ENCODE measurements around the gene C1QTNF8. TPM values are rescaled to one million over a fixed set of nuclear protein-coding genes. Genes with fewer than 3 reads are reported as not detected.

C1QTNF8 gene
- total RNA-seq, 1 experiment from 2014 or later = not detected

GRCh38 chr16:1060416-1061340 lies 35.4 kb downstream of the C1QTNF8 start:
- DNase-seq (ENCODE audit: low read depth) = peak; percentile 29

GRCh38 chr16:1059310-1059709 lies 36.7 kb downstream of the C1QTNF8 start:
- DNase-seq (ENCODE audit: low read depth) = no peak

DNA sequence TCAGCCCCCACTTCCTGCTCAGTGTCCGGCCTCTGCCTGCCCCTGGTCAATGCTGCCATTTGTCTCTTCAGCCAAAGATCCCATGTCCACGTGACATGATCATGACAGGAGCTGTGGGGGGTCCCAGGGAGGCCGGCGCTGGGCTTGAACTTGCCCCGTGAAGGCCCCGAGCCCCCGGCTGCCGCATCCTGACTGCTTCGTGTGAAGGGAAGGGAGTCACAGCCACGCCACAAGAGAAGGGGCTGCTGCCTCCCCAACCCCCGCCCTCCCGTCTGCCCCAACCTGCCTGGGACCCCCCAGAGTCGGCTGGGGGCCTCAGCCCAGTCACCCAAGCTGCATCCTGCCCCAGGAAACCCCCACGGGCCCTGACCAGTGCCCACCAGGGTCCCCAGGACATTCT lies 37.8 kb downstream of the C1QTNF8 start:
- no peak for DNase-seq (ENCODE audit: low read depth)

DNA sequence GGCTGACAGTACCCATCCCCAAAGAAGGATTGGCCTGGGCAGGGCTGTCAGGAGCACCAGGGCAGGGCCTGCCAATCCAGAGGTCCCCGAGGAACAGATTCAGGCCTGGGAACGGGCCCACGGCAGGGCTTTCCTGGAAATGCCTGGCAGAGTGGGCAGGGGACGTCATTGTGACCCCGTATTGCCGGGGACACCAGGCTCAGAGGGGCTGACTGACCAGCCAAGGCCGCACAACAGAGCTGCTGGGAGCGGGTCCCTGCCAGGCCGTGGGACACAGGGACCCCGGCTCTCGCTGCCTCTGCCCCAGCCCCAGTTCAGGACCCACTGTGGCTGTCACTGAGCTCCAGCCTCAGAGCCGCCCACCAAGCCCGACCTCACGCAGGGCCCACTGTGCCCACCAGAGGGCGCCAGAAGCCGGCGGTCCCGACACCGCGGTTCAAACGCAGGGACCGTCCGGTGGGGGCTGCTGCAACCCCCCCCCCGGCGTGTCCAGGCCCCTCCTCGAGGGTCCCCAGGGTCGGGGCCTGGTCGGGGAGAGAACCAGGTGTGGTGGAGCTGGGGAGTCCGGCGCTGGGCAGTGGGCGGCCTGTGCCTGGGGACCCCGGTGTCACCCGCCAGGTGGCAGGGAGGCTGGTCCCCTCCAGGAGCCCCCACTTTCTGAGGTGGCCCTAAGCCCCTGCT lies 38.7 kb downstream of the C1QTNF8 start:
- no peak for DNase-seq (ENCODE audit: low read depth)

DNA sequence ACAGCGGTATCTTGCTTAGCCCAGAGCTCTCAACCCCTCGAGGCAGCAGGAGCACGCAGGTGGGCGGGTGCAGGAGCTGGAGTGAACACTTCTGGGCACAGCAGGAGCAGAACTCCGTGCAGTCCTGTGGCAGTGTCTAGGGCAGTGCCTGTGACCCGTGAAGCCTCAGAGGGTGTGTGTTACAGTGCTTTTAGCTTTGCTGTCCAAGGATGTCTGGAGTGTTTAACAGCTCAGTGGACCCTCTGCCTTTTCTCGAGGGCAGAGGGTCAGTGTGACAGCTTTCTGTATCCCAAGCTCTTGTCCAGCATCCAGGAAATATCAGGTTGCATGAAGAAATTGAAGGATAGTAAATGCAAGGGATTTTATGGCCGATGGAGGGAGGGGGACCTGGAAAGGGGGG lies 39.8 kb downstream of the C1QTNF8 start:
- no peak for DNase-seq (ENCODE audit: low read depth)

GRCh38 chr16:1055557-1055924 lies 40.5 kb downstream of the C1QTNF8 start:
- no peak for DNase-seq (ENCODE audit: low read depth)

DNA sequence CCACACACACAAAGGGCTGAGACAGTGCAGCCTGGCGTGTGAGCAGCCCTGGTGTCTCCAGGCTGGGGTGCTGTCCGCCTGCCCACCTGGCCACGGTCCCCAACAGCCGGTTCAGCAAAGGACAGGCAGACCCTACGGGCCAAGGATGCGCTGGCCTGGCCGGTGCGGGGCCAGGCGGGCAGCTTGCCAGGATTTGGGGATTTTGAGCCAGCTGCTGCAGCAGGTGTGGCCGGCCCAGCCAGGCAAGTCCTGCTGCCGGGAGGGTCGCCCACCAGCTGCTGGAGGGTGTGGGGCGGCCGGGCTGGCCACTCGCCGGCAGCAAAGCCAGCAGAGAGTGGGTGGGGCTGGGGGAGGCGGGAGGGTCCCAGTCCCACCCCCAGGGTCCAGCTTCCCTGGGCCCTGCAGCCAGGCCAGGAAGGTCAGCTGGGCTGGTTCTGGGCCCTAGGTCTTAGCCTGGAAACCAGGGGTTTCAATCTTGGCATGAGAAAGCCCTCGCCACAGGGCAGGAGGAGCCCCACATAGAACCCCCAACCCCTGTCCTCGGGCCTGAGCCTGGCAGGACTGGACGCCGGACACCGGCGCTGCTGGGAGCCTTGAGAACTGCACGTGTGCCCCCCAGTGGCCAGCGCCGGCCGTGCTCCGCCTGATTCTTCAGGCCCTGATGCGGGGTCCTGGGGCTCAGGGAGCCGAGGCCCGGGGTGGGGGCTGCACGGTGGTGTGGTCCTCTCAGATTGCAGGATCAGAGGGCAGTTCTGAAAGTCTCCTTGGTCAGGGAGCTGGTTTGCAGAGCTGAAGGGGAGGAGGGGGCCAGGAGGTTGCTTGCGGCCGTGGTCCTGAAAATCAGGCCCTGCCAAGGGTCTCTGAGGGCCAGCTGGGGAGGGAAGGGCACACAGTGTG lies 41.1 kb downstream of the C1QTNF8 start:
- DNase-seq (ENCODE audit: low read depth) = peak; percentile 29

- DNase-seq (ENCODE audit: low read depth) = no peak
Observed at GRCh38 chr16:1053700-1054368, 42.2 kb downstream of the C1QTNF8 start.

GRCh38 chr16:1053121-1053521 lies 42.9 kb downstream of the C1QTNF8 start:
- no peak for DNase-seq (ENCODE audit: low read depth)

GRCh38 chr16:1052721-1053120 lies 43.3 kb downstream of the C1QTNF8 start:
- no peak for DNase-seq (ENCODE audit: low read depth)

GRCh38 chr16:1051446-1051845 lies 44.6 kb downstream of the C1QTNF8 start:
- no peak for DNase-seq (ENCODE audit: low read depth)

- DNase-seq (ENCODE audit: low read depth) = no peak
Observed at GRCh38 chr16:1050921-1051320, 45.1 kb downstream of the C1QTNF8 start.

DNA sequence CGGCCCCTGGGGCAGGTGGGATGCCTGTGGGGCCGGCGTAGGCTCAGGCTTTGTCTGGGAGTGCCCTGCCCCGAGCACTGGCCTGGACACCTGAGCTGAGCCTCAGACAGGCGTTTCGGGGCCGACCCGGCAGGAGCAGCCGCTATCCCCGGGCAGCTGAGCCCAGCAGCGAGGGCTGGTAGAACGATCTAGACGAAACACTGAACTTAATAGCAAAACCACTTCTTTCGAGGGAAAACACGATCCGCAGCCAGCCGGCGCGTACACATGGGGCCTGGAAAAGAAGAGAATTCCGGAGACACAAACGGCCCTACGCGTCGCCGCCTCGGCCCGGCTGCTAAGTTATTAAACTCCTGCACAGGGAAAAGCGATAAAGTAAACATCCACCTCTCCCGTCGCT lies 45.5 kb downstream of the C1QTNF8 start:
- DNase-seq (ENCODE audit: low read depth) = no peak

DNA sequence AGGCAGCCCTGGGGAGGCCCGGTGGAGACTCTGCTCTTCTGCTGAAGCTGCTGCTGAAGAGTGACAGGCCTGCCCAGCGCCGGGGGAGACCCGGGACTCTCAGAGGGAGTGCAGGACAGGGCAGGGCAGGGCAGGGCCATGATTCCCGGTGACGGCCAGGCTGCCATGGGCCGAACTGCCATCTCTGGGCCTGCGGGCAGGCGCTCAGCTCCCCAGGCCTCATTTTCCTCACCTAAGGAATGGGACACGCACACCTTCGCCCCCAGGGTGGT lies 46.1 kb downstream of the C1QTNF8 start:
- DNase-seq (ENCODE audit: low read depth) = no peak

GRCh38 chr16:1049113-1049975 lies 46.7 kb downstream of the C1QTNF8 start:
- DNase-seq (ENCODE audit: low read depth) = no peak

GRCh38 chr16:1048442-1049112 lies 47.5 kb downstream of the C1QTNF8 start:
- peak; percentile 67 for DNase-seq (ENCODE audit: low read depth)

GRCh38 chr16:1047801-1048200 lies 48.2 kb downstream of the C1QTNF8 start:
- no peak for DNase-seq (ENCODE audit: low read depth)

- DNase-seq (ENCODE audit: low read depth) = no peak
Observed at GRCh38 chr16:1047123-1047522, 48.9 kb downstream of the C1QTNF8 start.

- DNase-seq (ENCODE audit: low read depth) = no peak
Observed at GRCh38 chr16:1045993-1046911, 49.8 kb downstream of the C1QTNF8 start.
